Gastroesophageal sphincter (tissue), 4 donors: Measurements from ENCODE around the gene FBXW5. TPM values are rescaled to one million over a fixed set of nuclear protein-coding genes. Genes with fewer than 3 reads are reported as not detected.

ENCODE experiments used
- ATAC-seq: fragments of 150-250 bp; one replicate; pipeline ENCODE4 v1.9.1; 2016; ENCODE audit warnings: mild to moderate bottlenecking, moderate library complexity
- H3K27ac ChIP-seq, 4 donors: fragments of 200-600 bp; sonication (generic) in 3 of 4; 1 replicate in 3 of 4; 2 replicates in 1 of 4; pipeline ENCODE4 v1.5.1; 2016 to 2019
- H3K27me3 ChIP-seq: fragments of 200-600 bp; sonication (generic); one replicate; pipeline ENCODE4 v1.5.1; 2019
- H3K36me3 ChIP-seq, 2 donors: fragments of 200-600 bp; sonication (generic); one replicate each; pipeline ENCODE4 v1.5.1; 2019; ENCODE audit warnings: control low read depth in 1 of 2
- H3K4me1 ChIP-seq, 3 donors: fragments of 200-600 bp; sonication (generic); 1 replicate in 2 of 3; 2 replicates in 1 of 3; pipeline ENCODE4 v1.5.1; 2016 to 2019; ENCODE audit warnings: control low read depth in 2 of 3
- H3K4me3 ChIP-seq, 2 donors: fragments of 200-600 bp; sonication (generic); one replicate each; pipeline ENCODE4 v1.5.1; 2019; ENCODE audit warnings: mild to moderate bottlenecking in 1 of 2, moderate library complexity in 1 of 2
- H3K9me3 ChIP-seq, 3 donors: fragments of 200-600 bp; sonication (generic); one replicate each; pipeline ENCODE4 v1.5.1; 2017 to 2019; ENCODE audit warnings: control low read depth in 2 of 3
- CTCF ChIP-seq, 4 experiments: fragments of 200-600 bp in 2 of 4; fragments of 450-650 bp in 2 of 4; sonication (generic) in 1 of 4; IDR thresholded peaks; one replicate each; pipeline ENCODE4 v1.5.1; 2017 to 2019; ENCODE audit warnings: antibody characterized with exemption in 4 of 4, mild to moderate bottlenecking in 2 of 4, moderate library complexity in 2 of 4
- EP300 ChIP-seq: sonication (generic); formaldehyde crosslinking; IDR thresholded peaks from one replicate; pipeline ENCODE4 v1.6.1; 2017; ENCODE audit warnings: antibody characterized with exemption, mild to moderate bottlenecking
- POLR2A ChIP-seq, 2 donors: fragments of 450-650 bp; IDR thresholded peaks; one replicate each; pipeline ENCODE4 v1.6.1; 2017; ENCODE audit warnings: antibody characterized with exemption in 2 of 2, mild to moderate bottlenecking in 2 of 2, moderate library complexity in 1 of 2
- POLR2AphosphoS5 ChIP-seq: sonication (generic); formaldehyde crosslinking; IDR thresholded peaks from one replicate; pipeline ENCODE4 v1.6.1; 2017; ENCODE audit warnings: antibody characterized with exemption
- WGBS, 2 donors: methylation state at CpG; one replicate each; pipeline ENCODE4 v1.1.5; 2018; ENCODE audit warnings: low coverage in 1 of 2; 5-methylcytosine and 5-hydroxymethylcytosine counted together
- total RNA-seq, 4 donors: library from RNA; depleted of rRNA; stranded (reverse); fragments of >200 nt; gene quantifications; one replicate each; pipeline ENCODE4 v1.1.0, GENCODE V29; 2016

FBXW5 gene
- total RNA-seq, 4 donors from 2014 or later: 171 to 310 (median 236) TPM

- no peaks in the 10 kb centered on the region for H3K27me3 ChIP-seq
- H3K4me1 ChIP-seq: peaks cover 0 to 29% (median 16%) of the 10 kb centered on the region in 3 donors
- no peak overlapping the region for H3K27ac ChIP-seq
- TF ChIP-seq EP300 (no peak), CTCF (IDR thresholded peaks at IDR 0.05) (no peak)
- WGBS, 2 donors: no CpG with 5 or more reads among the region's 42 CpGs
- ATAC-seq: no peak
- no peak overlapping the region for H3K4me3 ChIP-seq
- H3K9me3 ChIP-seq: no peaks in the 10 kb centered on the region
- H3K36me3 ChIP-seq: peaks cover 0 to 45% of the 10 kb centered on the region in 2 donors
Measured at GRCh38 chr9:136940526-136941230, 3.9 kb downstream of the FBXW5 start.

GRCh38 chr9:136939996-136940525 lies 4.5 kb downstream of the FBXW5 start:
- no peak overlapping the region for H3K27ac ChIP-seq
- H3K4me1 ChIP-seq: peaks cover 0 to 27% (median 16%) of the 10 kb centered on the region in 3 donors
- H3K36me3 ChIP-seq: peaks cover 0 to 45% of the 10 kb centered on the region in 2 donors
- no peak overlapping the region for H3K4me3 ChIP-seq
- no peak for ATAC-seq
- 75% methylated on average over 2 of the region's 16 CpGs; no CpG with 5 or more reads in 1 of the 2 donors for WGBS, 2 donors
- H3K9me3 ChIP-seq: no peaks in the 10 kb centered on the region
- TF ChIP-seq POLR2AphosphoS5 (no peak), CTCF (IDR thresholded peaks at IDR 0.05) (no peak), EP300 (no peak), POLR2A (IDR thresholded peaks at IDR 0.05) (no peak)
- no peaks in the 10 kb centered on the region for H3K27me3 ChIP-seq

- H3K27ac ChIP-seq: no peak overlapping the region
- 92% methylated on average over 8 of the region's 28 CpGs; no CpG with 5 or more reads in 1 of the 2 donors for WGBS, 2 donors
- H3K4me3 ChIP-seq: no peak overlapping the region
- no peaks in the 10 kb centered on the region for H3K9me3 ChIP-seq
- peaks cover 0 to 45% of the 10 kb centered on the region in 2 donors for H3K36me3 ChIP-seq
- H3K27me3 ChIP-seq: no peaks in the 10 kb centered on the region
- no peak for ATAC-seq
- peaks cover 0 to 22% (median 13%) of the 10 kb centered on the region in 3 donors for H3K4me1 ChIP-seq
- TF ChIP-seq POLR2AphosphoS5: no peak
- no peak for TF ChIP-seq EP300
- no peak for TF ChIP-seq POLR2A (IDR thresholded peaks at IDR 0.05)
- TF ChIP-seq CTCF (IDR thresholded peaks at IDR 0.05): no peak
Measured at GRCh38 chr9:136939431-136939995, 5.0 kb downstream of the FBXW5 start.

GRCh38 chr9:136937186-136938001 lies 7.1 kb downstream of the FBXW5 start:
- no peaks in the 10 kb centered on the region for H3K9me3 ChIP-seq
- H3K27ac ChIP-seq: no peak overlapping the region
- 86 to 93% methylated on average over 6 to 7 of the region's 15 CpGs for WGBS, 2 donors
- TF ChIP-seq POLR2AphosphoS5 (no peak), EP300 (no peak), POLR2A (IDR thresholded peaks at IDR 0.05) (no peak), CTCF (IDR thresholded peaks at IDR 0.05) (no peak)
- H3K4me1 ChIP-seq: peaks cover 0 to 7% (median 0%) of the 10 kb centered on the region in 3 donors
- no peak overlapping the region for H3K4me3 ChIP-seq
- peaks cover 0 to 36% of the 10 kb centered on the region in 2 donors for H3K36me3 ChIP-seq
- ATAC-seq: no peak
- no peaks in the 10 kb centered on the region for H3K27me3 ChIP-seq
